IPS DF 4.7 (cell line): Measurements from ENCODE around the gene ENO4.

Experiments
- DNase-seq: peaks from one replicate; pipeline ENCODE4 v3.0.0-alpha.2; 2013; ENCODE audit warnings: low spot score; ENCODE audit errors: extremely low read depth

Gene ENO4

GRCh38 chr10:116866987-116867595 is 17.8 kb downstream of the ENO4 start:
- no peak for DNase-seq

GRCh38 chr10:116868198-116868676 is 18.9 kb downstream of the ENO4 start:
- DNase-seq = no peak

- no peak for DNase-seq
These were observed 19.4 kb downstream of the ENO4 start for GRCh38 chr10:116868722-116869121.

- DNase-seq = no peak
These were observed 21.6 kb downstream of the ENO4 start for GRCh38 chr10:116870949-116871348.

GRCh38 chr10:116873134-116873533 is 23.8 kb downstream of the ENO4 start:
- DNase-seq = no peak

GRCh38 chr10:116875897-116876296 is 26.6 kb downstream of the ENO4 start:
- no peak for DNase-seq

GRCh38 chr10:116877391-116877790 is 28.1 kb downstream of the ENO4 start:
- no peak for DNase-seq

- no peak for DNase-seq
These were observed 28.8 kb downstream of the ENO4 start for GRCh38 chr10:116878123-116878522.

GRCh38 chr10:116879817-116880216 is 30.5 kb downstream of the ENO4 start:
- no peak for DNase-seq

- DNase-seq = no peak
These were observed 31.6 kb downstream of the ENO4 start for GRCh38 chr10:116880716-116881482.

- no peak for DNase-seq
These were observed 33.3 kb downstream of the ENO4 start for GRCh38 chr10:116882639-116883038.

GRCh38 chr10:116886772-116887171 is 37.5 kb downstream of the ENO4 start:
- no peak for DNase-seq

GRCh38 chr10:116888380-116889055 is 39.2 kb downstream of the ENO4 start:
- no peak for DNase-seq

- DNase-seq = no peak
These were observed 39.8 kb downstream of the ENO4 start for GRCh38 chr10:116889066-116889465.

- no peak for DNase-seq
These were observed 41.9 kb downstream of the ENO4 start for GRCh38 chr10:116891208-116891607.

- DNase-seq = no peak
These were observed 43.8 kb downstream of the ENO4 start for GRCh38 chr10:116892907-116893685.

GRCh38 chr10:116893686-116894037 is 44.4 kb downstream of the ENO4 start:
- no peak for DNase-seq

GRCh38 chr10:116899626-116900025 is 50.3 kb downstream of the ENO4 start:
- DNase-seq = no peak

GRCh38 chr10:116905845-116906210 is 56.5 kb downstream of the ENO4 start:
- DNase-seq = no peak

GRCh38 chr10:116907245-116907987 is 58.1 kb downstream of the ENO4 start:
- no peak for DNase-seq

- no peak for DNase-seq
These were observed 60.0 kb downstream of the ENO4 start for GRCh38 chr10:116909307-116909706.
